Hepatocyte (in vitro differentiated cells): ENCODE measurements around the gene DHDH.

Experiments
- EZH2 ChIP-seq: fragments of 200-600 bp; sonication (generic); IDR thresholded peaks from 2 replicates; pipeline ENCODE4 v1.6.1; 2016; ENCODE audit warnings: antibody characterized with exemption, mild to moderate bottlenecking, borderline replicate concordance
- EZH2phosphoT487 ChIP-seq: fragments of 200-600 bp; sonication (generic); IDR thresholded peaks from one replicate; pipeline ENCODE4 v1.6.1; 2018; ENCODE audit warnings: antibody characterized with exemption, mild to moderate bottlenecking, low read depth, moderate library complexity; ENCODE audit not compliant: unreplicated experiment, severe bottlenecking
- TF ChIP-seq, protein P1 (sequence below): fragments of 200-600 bp; sonication (generic); IDR thresholded peaks from 2 replicates; pipeline ENCODE4 v1.5.1; 2016; ENCODE audit warnings: antibody characterized with exemption, mild to moderate bottlenecking; ENCODE audit not compliant: poor library complexity

DNA sequence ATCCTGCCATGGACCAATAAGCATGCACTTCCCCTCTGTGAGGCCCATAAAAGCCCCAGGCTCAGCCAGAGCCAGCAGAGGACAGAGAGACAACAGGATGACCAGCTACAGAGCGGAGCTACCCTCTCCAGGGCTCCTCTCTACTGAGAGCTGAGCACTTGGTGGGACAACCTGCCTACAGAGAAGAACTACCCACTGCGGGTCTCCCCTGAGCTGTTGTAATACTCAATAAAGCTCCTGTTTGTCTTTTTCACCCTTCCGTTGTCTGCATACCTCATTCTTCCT lies 13.7 kb downstream of the DHDH start:
- TF ChIP-seq, protein P1, sequence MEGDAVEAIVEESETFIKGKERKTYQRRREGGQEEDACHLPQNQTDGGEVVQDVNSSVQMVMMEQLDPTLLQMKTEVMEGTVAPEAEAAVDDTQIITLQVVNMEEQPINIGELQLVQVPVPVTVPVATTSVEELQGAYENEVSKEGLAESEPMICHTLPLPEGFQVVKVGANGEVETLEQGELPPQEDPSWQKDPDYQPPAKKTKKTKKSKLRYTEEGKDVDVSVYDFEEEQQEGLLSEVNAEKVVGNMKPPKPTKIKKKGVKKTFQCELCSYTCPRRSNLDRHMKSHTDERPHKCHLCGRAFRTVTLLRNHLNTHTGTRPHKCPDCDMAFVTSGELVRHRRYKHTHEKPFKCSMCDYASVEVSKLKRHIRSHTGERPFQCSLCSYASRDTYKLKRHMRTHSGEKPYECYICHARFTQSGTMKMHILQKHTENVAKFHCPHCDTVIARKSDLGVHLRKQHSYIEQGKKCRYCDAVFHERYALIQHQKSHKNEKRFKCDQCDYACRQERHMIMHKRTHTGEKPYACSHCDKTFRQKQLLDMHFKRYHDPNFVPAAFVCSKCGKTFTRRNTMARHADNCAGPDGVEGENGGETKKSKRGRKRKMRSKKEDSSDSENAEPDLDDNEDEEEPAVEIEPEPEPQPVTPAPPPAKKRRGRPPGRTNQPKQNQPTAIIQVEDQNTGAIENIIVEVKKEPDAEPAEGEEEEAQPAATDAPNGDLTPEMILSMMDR: no peak
- TF ChIP-seq EZH2phosphoT487 (no peak), EZH2 (no peak)
